Gastroesophageal sphincter (tissue), 3 donors: Measurements from ENCODE around the gene MTARC2.
A peak's percentile ranks its signal among the peaks of the same experiment; 100 is the strongest.

ENCODE experiments used
- CTCF ChIP-seq, 4 experiments: fragments of 200-600 bp in 2 of 4; fragments of 450-650 bp in 2 of 4; sonication (generic) in 1 of 4; IDR thresholded peaks; one replicate each; pipeline ENCODE4 v1.5.1; 2017 to 2019; ENCODE audit warnings: antibody characterized with exemption in 4 of 4, mild to moderate bottlenecking in 2 of 4, moderate library complexity in 2 of 4
- EP300 ChIP-seq: sonication (generic); formaldehyde crosslinking; IDR thresholded peaks from one replicate; pipeline ENCODE4 v1.6.1; 2017; ENCODE audit warnings: antibody characterized with exemption, mild to moderate bottlenecking
- POLR2A ChIP-seq, 2 donors: fragments of 450-650 bp; IDR thresholded peaks; one replicate each; pipeline ENCODE4 v1.6.1; 2017; ENCODE audit warnings: antibody characterized with exemption in 2 of 2, mild to moderate bottlenecking in 2 of 2, moderate library complexity in 1 of 2
- POLR2AphosphoS5 ChIP-seq: sonication (generic); formaldehyde crosslinking; IDR thresholded peaks from one replicate; pipeline ENCODE4 v1.6.1; 2017; ENCODE audit warnings: antibody characterized with exemption

- TF ChIP-seq CTCF (IDR thresholded peaks at IDR 0.05) (peak; percentile 79 to 92 (median 82)), POLR2AphosphoS5 (peak; percentile 55), POLR2A (IDR thresholded peaks at IDR 0.05) (no peak), EP300 (no peak)
These were observed 15.0 kb upstream of the MTARC2 start for GRCh38 chr1:220733086-220733601.
